Activated CD8-positive, alpha-beta memory T cell treated with anti-CD3 and anti-CD28 coated beads, Interleukin-2, amount 50 U/mL, for 24 hours (primary cell): ENCODE results near the gene BANP.
"Not testable (repeated sequence)": the region's sequence is repeated elsewhere in the genome, so short reads cannot be mapped to it uniquely, and the experiment has no call there.

ENCODE experiments used
- DNase-seq: peaks from one replicate; pipeline ENCODE4 v3.0.0-alpha.2; 2020; ENCODE audit errors: extremely low read depth

Gene BANP

GRCh38 chr16:88121391-88121790, 170.2 kb downstream of the BANP start:
- not testable (repeated sequence) for DNase-seq

GRCh38 chr16:88121886-88122580, 170.8 kb downstream of the BANP start:
- DNase-seq = no peak
